Ecto neural progenitor cell (in vitro differentiated cells): Measurements from ENCODE around the gene NCKIPSD.

Source experiments
- DNase-seq: peaks from one replicate; pipeline ENCODE4 v3.0.0-alpha.2; 2018; ENCODE audit warnings: low spot score

NCKIPSD gene

DNA sequence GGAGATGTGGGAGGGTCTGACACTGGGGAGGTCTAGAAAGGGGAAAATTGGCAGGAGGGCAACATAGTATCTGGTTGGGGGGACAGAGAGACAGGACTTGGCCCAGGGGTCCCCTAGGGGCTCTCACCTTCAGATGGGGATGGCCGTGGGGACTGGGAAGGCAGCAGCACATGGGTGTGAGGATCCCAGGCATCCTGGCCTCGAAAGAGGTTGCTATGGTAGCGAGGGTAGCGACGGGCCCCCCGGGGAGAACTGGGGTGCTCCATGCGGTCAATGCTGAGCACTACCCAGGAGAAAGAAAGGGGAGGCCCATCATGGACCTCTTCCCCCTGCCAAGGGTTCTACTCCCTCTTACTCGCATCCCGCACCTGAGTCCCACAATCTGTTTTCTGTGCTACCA is 38.0 kb downstream of the NCKIPSD start:
- no peak for DNase-seq

DNA sequence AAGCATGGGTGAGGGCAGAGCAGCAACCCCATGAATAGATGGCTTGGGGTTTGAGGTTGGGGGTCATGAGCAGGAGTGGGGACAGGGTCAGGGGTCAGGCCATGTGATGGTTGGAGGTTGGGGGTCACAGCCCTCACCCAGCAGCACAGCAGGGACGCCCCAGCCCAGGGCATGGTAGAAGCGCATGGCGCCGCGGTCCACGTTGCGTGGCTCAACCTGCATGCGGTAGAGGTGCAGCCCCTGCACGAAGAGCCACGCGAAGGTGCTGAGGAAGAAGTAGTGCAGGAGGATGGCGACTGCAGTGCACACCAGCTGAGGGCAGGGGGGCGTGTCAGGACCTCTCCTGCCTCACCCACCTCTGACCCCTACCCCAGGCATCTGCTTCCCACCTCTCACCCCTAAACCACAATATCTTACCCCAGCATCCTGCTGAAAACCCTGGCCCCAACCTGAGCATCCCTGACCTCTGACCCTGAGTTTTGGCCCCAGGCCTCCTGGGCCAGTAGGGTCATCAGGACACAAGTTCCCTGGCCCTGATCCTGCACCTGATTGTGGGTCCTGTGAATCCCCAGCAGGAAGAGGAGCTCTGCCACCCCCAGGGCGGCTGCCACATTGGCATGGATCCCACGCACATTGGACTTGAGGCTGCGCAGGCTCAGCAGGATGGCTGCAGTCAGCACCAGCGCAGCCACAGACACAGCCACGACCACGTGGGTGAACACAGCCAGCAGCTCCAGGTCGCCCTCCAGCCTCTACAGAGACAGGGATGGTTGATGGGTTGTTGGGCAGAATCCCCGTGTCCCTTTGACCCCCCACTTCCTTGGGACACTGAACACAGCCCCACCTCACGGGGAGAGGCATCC is 40.6 kb downstream of the NCKIPSD start:
- no peak for DNase-seq

DNA sequence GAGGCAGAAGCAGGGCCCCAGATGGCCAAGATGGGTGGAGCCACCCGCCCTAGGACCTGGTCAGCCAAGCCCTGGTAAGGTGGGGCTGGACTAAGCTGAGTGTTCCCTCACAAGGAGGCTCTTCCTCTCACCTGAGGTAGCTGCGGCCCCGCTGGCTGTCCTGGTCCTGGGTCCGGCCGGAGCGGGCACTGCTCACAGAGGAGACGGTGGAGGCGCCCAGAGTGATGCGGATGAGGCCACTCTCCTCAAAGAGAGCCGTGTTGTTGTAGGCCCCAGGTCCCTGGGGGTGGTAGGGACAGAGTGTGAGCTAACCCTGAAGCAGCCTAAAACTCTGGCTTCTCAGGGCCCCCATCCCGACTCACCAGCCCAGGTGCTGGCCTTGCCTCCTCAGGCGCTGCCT is 43.1 kb downstream of the NCKIPSD start:
- DNase-seq: no peak

DNA sequence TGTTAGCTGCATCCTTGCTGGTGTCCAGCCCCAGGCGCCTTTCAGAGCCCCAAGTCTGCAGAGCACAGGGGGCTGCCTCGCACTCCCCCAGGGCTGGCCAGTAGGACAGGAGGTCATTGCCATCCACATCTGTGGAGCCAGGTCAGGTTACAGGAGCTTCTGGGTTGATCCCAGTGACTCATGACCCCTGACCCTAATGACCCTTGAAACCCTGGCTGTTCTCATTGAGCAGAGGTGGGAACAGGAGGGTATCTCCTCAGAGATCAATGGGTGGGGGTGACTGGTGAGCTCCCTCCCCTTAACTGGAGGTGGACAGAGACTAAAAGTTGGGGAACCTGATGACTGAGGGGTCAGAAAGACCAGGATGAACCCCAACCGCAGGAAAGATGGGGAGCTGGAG is 44.3 kb downstream of the NCKIPSD start:
- no peak for DNase-seq

DNA sequence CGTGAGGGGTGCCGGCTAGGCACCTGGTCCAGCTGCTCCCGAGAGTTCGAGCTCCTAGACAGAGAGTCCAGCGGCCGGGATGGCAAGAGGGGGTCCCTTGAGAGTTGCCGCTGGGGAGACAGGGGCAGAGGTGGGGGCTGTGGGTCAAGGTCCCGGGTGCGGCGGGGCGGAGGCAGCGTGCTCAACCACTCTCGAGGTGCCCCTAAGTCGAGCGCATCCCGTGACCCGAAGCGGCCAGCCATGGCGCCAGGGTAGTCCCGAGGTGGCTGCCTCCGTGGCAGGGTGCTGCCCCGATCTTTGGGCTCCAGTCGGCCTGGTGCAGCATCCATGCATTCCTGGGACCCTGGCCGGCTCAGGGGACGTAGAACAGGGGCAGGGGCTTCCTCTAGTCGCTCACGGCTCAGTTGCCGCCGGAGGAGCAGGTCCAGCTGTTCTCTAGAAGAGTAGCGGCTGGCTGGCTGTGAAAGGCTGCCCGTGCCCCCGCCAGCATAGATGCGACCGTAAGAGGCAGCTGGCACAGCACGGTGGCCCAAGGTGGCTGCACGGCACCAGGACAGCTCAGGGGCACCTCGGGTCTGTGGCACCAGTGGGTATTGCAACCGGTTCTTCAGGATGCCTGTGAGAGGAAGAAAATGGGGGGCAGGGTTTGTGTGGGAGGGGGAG is 45.6 kb downstream of the NCKIPSD start:
- DNase-seq: no peak

DNA sequence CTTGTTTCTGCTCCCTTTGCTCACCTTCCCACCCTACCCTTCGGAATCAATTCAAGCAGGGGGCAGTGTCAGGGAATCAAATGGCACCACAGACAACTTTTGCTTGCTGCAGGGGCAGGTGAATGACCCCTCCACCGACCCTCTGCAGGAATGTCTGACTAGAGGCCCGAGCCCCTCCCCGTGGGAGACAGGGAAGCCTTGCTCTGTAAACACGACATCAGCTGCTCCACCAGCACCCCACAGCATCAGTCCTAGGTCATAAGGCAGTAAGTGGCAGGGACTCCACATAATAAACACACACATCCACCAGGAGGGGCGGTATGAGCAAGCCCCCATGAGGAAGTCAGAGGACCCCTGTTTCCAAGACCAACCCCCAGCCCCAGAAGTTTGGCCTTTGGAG is 48.4 kb downstream of the NCKIPSD start:
- DNase-seq: no peak

DNA sequence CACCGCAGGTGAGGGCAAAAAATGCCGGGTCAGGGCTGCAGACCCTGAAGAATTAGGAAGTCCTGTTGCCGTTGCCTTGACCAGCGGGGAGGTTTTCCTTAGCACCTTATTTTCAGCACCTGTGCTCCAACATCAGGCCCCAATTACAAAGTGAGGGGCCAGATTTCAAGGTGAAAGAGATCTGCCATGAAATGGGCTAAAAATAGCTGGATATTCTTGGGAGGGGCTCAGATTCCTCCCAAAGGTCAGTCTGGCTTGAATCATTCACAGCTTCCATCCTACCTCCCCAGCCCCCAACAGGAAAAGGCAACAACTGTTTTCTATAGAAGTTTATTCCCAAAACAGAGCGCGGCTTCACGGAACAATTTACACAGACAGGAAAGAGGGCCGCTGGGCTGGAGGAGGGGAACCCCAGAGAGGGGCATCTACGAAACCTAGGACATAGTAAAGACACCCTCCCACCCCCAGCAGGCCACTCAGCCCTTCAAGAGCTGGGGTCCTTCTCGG is 49.5 kb downstream of the NCKIPSD start:
- no peak for DNase-seq

DNA sequence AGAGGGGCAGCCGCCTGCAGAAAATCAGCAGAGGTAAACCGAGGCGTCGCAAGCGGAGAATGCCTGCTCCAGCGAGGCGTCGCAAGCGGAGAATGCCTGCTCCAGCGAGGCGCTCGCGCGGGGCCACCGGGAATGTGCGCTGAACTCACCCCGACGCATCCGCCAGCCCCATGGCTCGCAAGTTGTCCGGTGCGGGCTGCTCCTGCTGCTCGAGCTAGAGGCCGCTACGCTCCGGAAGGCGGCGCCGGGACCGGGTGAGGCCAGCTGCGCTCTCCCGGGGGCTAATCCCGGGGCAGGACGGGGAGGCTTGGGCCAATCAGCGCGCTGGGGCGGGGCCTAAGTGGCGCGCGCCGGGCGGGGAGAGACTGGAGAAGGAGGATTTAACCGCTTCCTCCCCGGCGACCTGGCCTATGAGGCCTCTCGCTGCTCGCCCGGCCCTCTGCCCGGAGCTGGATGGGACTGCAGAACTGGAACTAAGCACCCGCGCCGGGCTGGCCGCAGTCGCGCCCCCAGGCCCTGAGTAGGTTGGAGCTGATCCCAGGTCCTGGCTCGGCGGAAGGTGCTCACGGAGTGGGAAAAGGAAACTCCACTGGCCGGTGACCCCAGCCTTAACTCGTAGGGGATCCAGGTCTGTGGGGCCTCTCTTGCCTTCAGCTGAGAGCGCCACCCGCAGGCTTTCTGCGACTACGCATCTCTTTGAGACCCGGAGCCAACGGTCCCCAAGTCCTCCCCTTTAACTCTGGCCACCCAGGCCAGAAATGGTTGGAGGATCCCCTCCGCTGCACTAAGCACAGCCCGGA is 50.3 kb downstream of the NCKIPSD start, which contains the start of gene SLC26A6:
SLC26A6 (minus strand) TSS at position 240 of the 800 bp plus-strand sequence; CDS start at position 172, 68 bp downstream.
- peak; percentile 99 for DNase-seq

DNA sequence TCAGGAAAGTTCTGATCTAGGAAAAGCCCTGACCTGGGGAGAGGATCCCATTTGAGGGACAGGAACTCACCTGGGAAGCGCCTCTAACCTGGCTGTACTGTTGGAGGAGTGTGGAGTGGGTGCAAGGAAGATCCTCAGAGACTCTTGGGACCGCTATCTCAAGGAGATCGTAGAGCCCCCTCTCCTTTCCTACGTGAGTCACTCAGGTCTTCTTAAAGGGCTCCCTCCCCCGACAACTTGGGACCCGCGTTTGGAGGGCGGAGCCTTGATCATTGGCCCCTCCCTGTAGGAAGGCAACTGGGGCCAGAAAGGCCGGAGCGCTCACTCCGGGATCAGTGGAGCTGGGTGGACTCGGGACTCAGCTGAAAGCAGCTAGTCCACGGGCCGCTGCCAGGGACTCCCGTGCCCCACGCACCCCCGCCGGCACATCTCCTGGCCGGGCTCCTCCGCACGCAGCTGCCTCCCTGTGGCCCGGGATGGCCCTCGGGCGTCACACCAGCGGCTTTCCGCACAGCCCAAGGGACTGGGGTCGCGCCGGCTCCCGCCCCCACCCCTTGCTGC is 51.0 kb downstream of the NCKIPSD start:
- no peak for DNase-seq

DNA sequence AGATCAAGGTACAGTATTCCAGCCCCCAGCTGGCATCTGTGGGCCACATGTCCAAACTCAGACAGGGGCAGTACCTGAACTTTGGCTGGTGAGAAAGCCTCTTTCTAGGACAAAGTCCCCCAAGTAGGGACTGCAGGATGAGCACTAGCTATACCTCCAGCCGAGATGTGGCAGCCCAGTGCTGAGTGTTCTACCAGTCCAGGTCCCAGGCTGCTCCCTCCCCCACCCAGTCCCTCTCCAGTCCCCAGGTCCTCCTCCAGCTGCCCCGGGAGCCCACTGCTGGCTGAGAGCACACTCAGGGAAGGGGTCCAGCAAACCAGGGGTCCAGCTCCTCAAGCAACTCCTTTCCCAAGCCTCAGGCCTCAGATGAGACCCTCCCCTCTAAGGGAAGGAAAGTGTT is 52.0 kb downstream of the NCKIPSD start:
- no peak for DNase-seq

DNA sequence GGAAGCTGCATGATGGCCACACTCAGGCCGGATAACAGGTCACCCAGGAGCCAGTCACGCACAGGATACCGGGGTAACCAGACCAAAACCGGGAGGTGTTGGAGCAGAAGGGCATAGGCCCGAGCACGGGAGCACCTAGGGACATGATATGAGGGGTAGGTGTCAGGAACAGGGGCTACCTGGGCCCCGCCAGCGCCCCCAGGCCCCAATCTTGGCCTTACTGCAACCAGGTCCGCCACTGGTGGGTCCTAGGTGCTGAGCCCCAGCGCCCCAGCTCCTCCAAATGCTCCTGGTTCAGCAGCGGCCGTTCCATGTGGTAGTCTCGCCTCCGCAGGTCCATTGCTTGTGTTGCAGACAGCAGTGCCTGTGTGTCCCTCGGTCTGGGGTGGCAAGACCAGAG is 52.5 kb downstream of the NCKIPSD start:
- no peak for DNase-seq

DNA sequence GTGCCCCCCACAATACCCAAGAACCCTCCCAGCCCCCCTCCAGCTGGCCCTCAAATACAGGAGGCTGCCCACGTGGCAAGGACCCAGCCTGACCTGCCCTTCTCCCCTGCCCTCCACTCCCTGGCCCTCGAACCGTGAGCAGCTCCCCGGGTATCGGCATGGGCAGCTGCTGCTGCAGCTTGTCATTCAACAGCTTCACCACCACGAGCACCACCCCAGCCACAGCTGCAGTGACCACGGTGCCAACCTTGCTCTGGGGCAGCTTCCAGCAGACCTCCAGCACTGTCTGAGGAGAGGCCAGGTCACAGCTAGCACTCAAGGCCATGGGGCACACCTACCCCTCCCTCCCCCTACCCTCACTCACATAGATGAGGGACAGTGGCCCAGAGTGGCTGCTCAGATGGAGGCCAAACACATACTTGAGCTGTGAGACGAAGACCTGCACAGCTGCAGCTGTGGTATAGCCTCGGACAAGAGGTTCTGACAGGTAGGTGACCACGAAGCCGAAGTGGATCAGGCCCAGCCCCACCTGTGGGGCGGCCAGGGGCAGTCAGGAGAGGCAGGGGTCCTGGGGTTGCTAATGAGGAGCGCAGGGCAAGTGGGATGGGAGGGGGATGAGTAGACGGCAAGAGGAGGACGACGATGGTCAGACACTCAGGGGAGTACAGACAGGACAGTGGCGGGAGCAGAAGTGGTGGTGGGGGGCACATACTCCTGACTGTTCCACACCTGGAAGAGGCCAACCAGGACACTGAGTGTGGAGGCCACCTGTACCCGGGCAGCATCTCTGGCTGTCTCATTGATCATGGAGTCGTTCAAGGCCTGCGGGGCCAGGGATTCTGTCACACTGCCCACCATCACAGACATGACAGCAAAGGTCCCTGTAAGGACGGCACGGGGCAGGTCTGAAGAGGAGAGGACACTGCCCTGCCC is 53.9 kb downstream of the NCKIPSD start:
- no peak for DNase-seq

DNA sequence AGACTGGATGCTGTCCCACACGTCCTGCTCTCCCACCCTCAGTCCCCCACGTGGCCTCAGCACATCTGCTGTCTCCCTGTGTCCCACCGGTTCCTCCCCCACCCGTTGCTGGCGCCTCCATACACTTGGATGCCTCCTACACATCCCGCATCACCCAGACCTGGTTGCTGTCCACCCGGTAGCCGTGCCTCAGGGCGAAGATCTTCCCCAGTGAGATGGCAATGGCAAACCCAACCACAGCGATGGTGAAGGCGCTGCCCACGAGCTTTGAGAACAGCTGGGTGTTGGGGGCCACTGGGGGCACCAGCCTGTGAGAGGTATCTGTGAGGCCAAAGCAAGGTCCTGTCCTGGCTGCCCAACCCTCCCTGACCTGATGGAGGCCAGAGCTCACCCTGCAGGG is 54.9 kb downstream of the NCKIPSD start:
- no peak for DNase-seq

DNA sequence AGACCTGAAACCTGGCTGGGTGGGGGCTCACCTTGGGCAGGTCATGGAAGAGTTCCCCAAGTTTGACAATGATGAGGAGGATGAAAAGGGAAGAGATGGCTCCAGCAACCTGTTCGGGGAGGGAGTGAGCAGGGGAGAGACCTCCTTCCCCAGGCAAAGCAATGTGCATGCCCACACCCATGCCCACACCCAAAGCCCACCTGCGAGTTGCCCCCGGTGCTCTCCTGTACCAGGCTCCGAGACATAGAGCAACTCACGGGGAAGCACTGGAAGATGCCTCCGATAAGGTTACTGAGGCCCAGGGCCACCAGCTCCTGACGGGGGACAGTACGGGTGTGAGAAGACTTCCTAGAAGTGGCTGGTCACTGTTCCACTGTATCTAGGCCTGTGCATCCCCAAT is 55.3 kb downstream of the NCKIPSD start:
- no peak for DNase-seq

DNA sequence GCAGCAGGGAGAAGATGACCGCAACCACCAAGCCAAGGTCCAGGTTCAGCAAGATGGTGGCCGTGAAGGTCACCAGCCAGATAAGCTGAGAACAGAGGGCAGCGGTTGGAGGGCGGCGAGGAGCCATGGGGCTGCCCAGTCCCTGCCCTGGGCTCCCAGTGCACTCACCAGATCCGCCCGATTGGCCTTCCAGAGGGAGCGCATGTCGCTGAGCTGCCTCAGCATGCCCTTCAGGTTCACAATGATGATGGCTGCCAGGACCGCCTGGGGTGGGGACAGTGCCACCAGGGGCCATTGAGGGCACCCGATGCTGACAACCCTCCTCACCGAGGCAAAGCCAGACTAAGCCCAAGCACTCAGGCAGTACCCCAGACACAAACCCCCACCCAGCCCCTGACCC is 55.8 kb downstream of the NCKIPSD start:
- DNase-seq: no peak

DNA sequence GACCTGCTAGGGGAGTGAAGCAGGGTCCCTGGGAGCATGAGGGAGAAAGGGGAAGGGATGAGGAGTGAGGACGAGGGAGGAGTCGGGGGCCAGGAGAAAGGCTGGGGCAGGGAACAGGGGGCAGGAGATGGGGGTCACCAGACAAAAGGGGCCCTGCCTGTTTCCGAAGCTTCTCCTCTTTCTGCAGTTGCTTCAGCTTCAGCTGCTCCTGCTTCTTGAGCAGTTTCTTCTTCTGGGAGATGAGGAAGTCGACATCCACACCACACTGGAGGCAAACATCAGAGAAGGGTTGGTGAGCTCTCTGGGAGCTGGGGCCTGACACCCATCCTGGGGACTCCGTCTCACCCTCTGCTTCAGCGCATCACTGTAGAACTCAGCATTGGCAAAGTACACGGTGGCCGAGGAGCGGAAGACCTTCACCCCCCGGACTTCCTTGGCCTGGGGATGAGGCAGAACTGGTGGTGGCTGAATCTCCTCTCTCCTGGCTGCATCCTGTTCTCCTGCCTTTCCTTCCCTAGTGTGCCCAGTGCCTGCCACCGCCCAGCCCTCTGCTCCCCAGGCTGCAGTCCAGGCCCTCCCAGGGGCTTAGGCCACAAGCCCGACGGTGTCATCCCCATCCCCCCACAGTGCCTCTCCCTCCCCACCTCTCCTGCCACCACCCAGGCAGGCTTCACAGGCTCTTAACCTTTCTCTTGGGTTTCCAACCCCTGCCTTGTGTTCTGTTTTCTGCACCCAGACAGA is 57.3 kb downstream of the NCKIPSD start:
- DNase-seq: no peak

DNA sequence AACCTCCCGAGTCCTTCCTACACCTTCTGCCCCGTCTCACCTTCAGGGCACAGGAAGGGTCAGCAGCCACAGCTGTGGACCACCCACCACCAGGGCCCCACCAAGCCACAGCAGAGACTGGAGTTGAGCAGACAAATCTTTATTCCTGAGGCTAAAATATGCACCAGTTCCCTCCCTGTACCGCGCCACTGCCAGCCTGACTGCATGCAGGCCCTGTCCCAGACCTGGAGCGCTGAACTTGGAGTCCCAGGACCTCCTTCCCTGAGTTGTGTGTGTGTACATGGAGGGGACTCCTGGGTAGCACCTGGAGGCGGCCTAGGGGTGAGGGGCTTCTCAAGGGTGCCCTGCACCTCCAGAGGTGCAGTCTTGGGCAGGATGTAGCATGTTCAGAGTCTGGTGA is 60.1 kb downstream of the NCKIPSD start:
- no peak for DNase-seq

DNA sequence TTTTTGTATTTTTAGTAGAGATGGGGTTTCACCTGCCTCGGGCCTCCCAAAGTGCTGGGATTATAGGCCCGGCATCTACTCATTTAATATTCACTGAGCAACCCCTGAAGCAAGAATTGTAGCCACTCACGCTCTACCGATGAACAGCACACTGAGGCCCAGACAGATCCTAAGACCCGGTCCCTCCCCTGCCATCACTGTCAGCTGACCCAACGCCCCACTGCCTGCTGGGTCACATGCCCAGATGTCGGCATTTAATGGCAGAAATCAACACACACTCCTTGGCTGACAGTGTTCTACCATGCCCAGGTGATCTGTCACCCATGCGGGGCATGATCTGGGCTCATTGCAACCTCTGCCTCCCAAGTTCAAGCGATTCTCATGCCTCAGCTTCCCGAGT is 60.9 kb downstream of the NCKIPSD start:
- DNase-seq: no peak

DNA sequence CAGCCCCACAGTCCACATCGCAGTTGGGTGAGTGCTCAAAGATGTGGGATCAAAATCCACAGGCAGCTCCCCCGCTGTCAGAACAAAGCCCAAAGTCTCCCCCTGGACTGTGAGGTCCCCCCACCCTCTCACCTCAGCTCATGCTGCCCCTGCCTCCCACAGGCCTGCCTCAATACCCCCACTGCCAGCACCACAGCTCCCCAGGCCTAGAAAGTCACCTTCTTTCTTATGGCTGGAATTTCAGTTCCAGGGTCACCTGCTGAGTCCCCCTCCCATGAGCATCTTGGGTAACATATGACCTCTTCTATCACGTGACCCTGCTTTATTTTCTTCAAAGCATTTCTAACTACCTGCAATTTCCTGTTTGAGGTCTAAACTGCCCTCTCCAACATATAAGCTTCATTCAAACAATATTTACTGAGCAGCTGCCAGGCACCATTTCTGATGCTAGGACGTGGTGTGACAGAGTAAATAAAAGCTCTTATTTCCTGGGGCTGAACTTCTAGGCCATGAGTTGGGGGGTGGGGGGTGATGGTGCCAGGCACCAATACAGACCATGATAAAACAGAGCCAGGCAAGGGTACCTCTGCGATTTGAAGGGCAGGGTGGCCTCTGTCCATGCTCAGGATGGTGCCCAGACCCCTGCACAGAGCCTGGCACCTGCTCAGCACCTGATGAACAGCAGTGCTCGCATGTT is 61.7 kb downstream of the NCKIPSD start:
- no peak for DNase-seq
